Measurements from ENCODE around the gene TTC19.
"Not testable (repeated sequence)": the region's sequence is repeated elsewhere in the genome, so short reads cannot be mapped to it uniquely, and the experiment has no call there.

DNA sequence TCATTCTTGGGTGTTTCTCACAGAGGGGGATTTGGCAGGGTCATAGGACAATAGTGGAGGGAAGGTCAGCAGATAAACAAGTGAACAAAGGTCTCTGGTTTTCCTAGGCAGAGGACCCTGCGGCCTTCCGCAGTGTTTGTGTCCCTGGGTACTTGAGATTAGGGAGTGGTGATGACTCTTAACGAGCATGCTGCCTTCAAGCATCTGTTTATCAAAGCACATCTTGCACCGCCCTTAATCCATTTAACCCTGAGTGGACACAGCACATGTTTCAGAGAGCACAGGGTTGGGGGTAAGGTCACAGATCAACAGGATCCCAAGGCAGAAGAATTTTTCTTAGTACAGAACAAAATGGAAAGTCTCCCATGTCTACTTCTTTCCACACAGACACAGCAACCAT, 20.6 kb upstream of the TTC19 start:
- TF ChIP-seq POLR2A (IDR thresholded peaks at IDR 0.05; ENCODE audit: low read length); GATA1 (IDR thresholded peaks at IDR 0.05; ENCODE audit: low read depth, low read length): not testable (repeated sequence)

Measured in erythroblast (primary cell).